Body of pancreas (tissue), 4 donors: ENCODE results near the gene SEC14L2. TPM values are rescaled to one million over a fixed set of nuclear protein-coding genes. Genes with fewer than 3 reads are reported as not detected.

Source experiments
- ATAC-seq: fragments of 150-250 bp; one replicate; pipeline ENCODE4 v1.9.1; 2016
- DNase-seq, 4 donors: peaks; one replicate each; pipeline ENCODE4 v3.0.0-alpha.2; 2019
- H3K27ac ChIP-seq, 4 donors: fragments of 200-600 bp; sonication (generic); 1 replicate in 3 of 4; 2 replicates in 1 of 4; pipeline versions ENCODE4 v1.5.1 to v1.6.1; 2016 to 2019; ENCODE audit warnings: mild to moderate bottlenecking in 1 of 4, mixed read lengths in 1 of 4, moderate library complexity in 1 of 4
- H3K27me3 ChIP-seq, 2 donors: fragments of 200-600 bp; sonication (generic); one replicate each; pipeline ENCODE4 v1.6.0; 2016; ENCODE audit warnings: mild to moderate bottlenecking in 1 of 2
- H3K36me3 ChIP-seq, 2 donors: fragments of 200-600 bp; sonication (generic); replicated peaks in 1 of 2; 2 replicates each; pipeline ENCODE4 v1.5.1; 2016; ENCODE audit warnings: low read depth in 2 of 2; ENCODE audit not compliant: insufficient read depth in 1 of 2
- H3K4me1 ChIP-seq: fragments of 200-600 bp; sonication (generic); one replicate; pipeline ENCODE4 v1.6.0; 2016
- H3K4me3 ChIP-seq, 2 donors: fragments of 200-600 bp; sonication (generic); 1 replicate in 1 of 2; 2 replicates in 1 of 2; pipeline ENCODE4 v1.5.1; 2016 to 2019
- H3K9me3 ChIP-seq, 3 donors: fragments of 200-600 bp; sonication (generic); 1 replicate in 2 of 3; 2 replicates in 1 of 3; pipeline ENCODE4 v1.5.1; 2016
- CTCF ChIP-seq, 7 experiments: fragments of 450-650 bp in 4 of 7; fragments of 200-600 bp in 3 of 7; sonication (generic) in 3 of 7; IDR thresholded peaks; one replicate each; pipeline ENCODE4 v1.5.1; 2016 to 2019; ENCODE audit warnings: antibody characterized with exemption in 7 of 7
- POLR2A ChIP-seq, 3 donors: fragments of 450-650 bp; IDR thresholded peaks; one replicate each; pipeline ENCODE4 v1.6.1; 2016; ENCODE audit warnings: antibody characterized with exemption in 3 of 3, mild to moderate bottlenecking in 2 of 3
- WGBS, 2 donors: methylation state at CpG; one replicate each; pipeline ENCODE4 v1.1.5; 2017; 5-methylcytosine and 5-hydroxymethylcytosine counted together
- intact Hi-C: fragments of 100-400 bp; cut with DNase I; formaldehyde crosslinking; loops from one replicate; pipeline ENCODE4 v1.15.1; 2023
- total RNA-seq, 2 donors: library from RNA; depleted of rRNA; stranded (reverse); fragments of >200 nt; gene quantifications; one replicate each; pipeline ENCODE4 v1.1.0, GENCODE V29; 2016

The SEC14L2 gene
- total RNA-seq, 2 donors from 2014 or later: 0.33 to 3.9 TPM

GRCh38 chr22:30432096-30432495 is 35.3 kb downstream of the SEC14L2 start:
- WGBS, 2 donors: 96 to 98% methylated on average over 3 of the region's 4 CpGs

DNA sequence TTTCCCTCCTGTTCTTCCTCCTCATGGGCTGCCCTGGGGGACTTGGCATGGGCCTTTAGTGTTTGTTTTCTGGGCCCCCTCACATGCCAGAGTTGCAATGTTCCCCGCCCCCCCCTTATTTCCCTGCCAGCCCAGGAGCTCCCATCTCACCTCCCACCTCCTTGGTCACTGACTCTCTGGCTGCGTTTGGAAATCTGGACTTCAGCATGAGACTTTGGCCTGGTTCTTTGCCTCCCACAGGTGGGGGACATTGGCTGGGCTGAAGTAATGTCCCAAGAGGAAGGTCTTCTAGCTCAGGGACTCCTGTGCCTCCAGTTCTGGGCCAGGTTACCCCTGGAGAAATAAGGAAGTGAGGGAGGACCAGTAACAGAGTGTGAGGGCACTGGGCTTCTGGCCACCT is 35.7 kb downstream of the SEC14L2 start:
- 39 to 65% methylated on average over 2 of the region's 2 CpGs for WGBS, 2 donors
- TF ChIP-seq POLR2A (IDR thresholded peaks at IDR 0.05) (no peak), CTCF (IDR thresholded peaks at IDR 0.05) (no peak)
- intact Hi-C loops: no loop called here
- Histone ChIP-seq H3K4me3 (no peak overlapping the region), H3K36me3 (no peaks in the 10 kb centered on the region), H3K27me3 (no peaks in the 10 kb centered on the region), H3K4me1 (no peaks in the 10 kb centered on the region), H3K27ac (no peak overlapping the region), H3K9me3 (no peaks in the 10 kb centered on the region)
- ATAC-seq (no peak), DNase-seq (no peak)

More at GRCh38 chr22:30432096-30432495, 35.3 kb downstream of the SEC14L2 start:
- ATAC-seq: no peak
- Histone ChIP-seq H3K4me1 (no peaks in the 10 kb centered on the region), H3K9me3 (no peaks in the 10 kb centered on the region), H3K4me3 (no peak overlapping the region), H3K27me3 (no peaks in the 10 kb centered on the region), H3K27ac (no peak overlapping the region), H3K36me3 (no peaks in the 10 kb centered on the region)
- no peak for DNase-seq
- intact Hi-C loops: no loop called here
- TF ChIP-seq CTCF (IDR thresholded peaks at IDR 0.05) (no peak), POLR2A (IDR thresholded peaks at IDR 0.05) (no peak)

DNA sequence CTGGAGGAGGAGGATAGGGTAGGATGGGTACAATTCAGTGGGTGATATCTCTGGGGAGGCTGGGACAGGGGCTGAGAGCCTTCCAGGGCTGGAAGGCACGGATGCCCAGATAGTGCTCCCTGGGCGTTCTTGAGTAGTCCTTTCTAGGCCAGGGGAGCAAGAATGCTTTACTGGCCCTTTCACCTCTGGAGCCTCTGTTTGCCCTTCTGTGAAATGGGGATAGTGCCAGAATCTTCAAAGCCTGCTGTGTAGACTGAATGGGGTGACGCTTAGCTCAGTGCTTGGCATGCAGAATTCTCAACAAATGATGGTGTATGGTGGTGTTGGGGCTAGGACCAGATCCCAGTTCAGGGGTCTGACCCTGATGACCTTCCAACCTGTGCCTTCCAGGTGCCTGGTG is 36.4 kb downstream of the SEC14L2 start:
- DNase-seq (no peak), ATAC-seq (no peak)
- no peak for TF ChIP-seq CTCF (IDR thresholded peaks at IDR 0.05)
- no peaks in the 10 kb centered on the region for H3K36me3 ChIP-seq
- no peaks in the 10 kb centered on the region for H3K4me1 ChIP-seq
- 87 to 90% methylated on average over 3 of the region's 3 CpGs for WGBS, 2 donors
- H3K9me3 ChIP-seq: no peaks in the 10 kb centered on the region
- intact Hi-C loops: no loop called here
- H3K4me3 ChIP-seq: no peak overlapping the region
- no peak overlapping the region for H3K27ac ChIP-seq
- no peaks in the 10 kb centered on the region for H3K27me3 ChIP-seq

DNA sequence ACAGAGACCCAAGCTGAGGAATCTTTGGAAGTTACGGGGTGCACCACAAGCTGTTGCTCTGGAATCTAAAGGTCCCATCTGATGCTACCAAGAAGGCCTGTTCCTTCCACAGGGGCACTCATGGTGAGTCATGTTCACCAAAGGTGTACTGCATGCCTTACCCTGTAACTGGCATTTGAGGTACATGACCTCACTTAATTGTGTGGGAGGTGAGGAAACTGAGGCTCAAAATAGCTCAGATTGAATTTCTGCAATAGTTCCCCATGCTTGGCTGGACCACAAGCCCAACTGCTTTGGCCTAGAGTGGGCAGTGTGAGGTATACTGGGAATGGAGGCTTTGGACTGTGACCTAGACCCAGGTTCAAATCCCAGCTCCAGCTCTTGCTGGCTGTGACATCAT is 37.0 kb downstream of the SEC14L2 start:
- no peaks in the 10 kb centered on the region for H3K9me3 ChIP-seq
- intact Hi-C loops: no loop called here
- H3K4me3 ChIP-seq: no peak overlapping the region
- DNase-seq (no peak), ATAC-seq (no peak)
- H3K36me3 ChIP-seq: no peaks in the 10 kb centered on the region
- H3K4me1 ChIP-seq: no peaks in the 10 kb centered on the region
- H3K27me3 ChIP-seq: no peaks in the 10 kb centered on the region
- 100% methylated on average over 1 of the region's 1 CpG for WGBS, 2 donors
- H3K27ac ChIP-seq: no peak overlapping the region
- TF ChIP-seq CTCF (IDR thresholded peaks at IDR 0.05): no peak
- no peak for TF ChIP-seq POLR2A (IDR thresholded peaks at IDR 0.05)

DNA sequence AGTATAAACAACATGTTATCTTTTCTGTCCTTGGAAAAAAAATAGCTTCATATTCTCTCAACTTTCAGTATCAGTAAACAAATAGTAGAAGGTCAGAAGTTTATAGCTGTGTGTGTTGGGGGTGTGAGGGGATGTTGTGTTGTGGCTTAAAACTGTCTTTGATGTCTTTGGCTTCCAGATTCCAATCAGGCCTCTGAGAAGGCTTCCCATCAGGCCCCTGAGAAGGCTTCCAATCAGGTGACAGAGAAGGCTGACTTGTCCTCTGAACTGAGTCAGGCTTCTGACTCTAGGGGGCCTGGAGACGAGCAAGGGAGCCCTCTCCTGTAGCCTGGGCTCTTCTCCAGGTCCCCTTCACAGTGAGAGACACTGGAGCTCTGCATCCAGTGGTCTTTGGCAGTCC is 38.0 kb downstream of the SEC14L2 start:
- ATAC-seq (no peak), DNase-seq (no peak)
- TF ChIP-seq POLR2A (IDR thresholded peaks at IDR 0.05) (no peak), CTCF (IDR thresholded peaks at IDR 0.05) (no peak)
- intact Hi-C loops: no loop called here
- no peak overlapping the region for H3K27ac ChIP-seq
- H3K4me1 ChIP-seq: no peaks in the 10 kb centered on the region
- 63% methylated on average over 1 of the region's 1 CpG; no CpG with 5 or more reads in 1 of the 2 donors for WGBS, 2 donors
- H3K27me3 ChIP-seq: no peaks in the 10 kb centered on the region
- H3K4me3 ChIP-seq: no peak overlapping the region
- H3K36me3 ChIP-seq: no peaks in the 10 kb centered on the region
- H3K9me3 ChIP-seq: no peaks in the 10 kb centered on the region
